Stomach (tissue), 9 donors: ENCODE data around the gene LMOD3. TPM values are rescaled to one million over a fixed set of nuclear protein-coding genes. Genes with fewer than 3 reads are reported as not detected.
A peak's percentile ranks its signal among the peaks of the same experiment; 100 is the strongest.

Experiments
- DNase-seq, 2 donors: peaks; one replicate each; pipeline versions ENCODE4 v3.0.0 to v3.0.0-alpha.2; 2013 to 2019
- H3K27ac ChIP-seq, 5 donors: fragments of 200-600 bp in 4 of 5; sonication (generic) in 4 of 5; one replicate each; pipeline ENCODE4 v1.5.1; 2013 to 2019; ENCODE audit warnings: mild to moderate bottlenecking in 1 of 5, moderate library complexity in 1 of 5
- H3K27me3 ChIP-seq, 3 donors: fragments of 200-600 bp; sonication (generic); one replicate each; pipeline ENCODE4 v1.5.1; 2017 to 2019; ENCODE audit warnings: mixed run types in 1 of 3
- H3K36me3 ChIP-seq, 4 donors: fragments of 200-600 bp; sonication (generic); 1 replicate in 3 of 4; 2 replicates in 1 of 4; pipeline ENCODE4 v1.5.1; 2016 to 2019
- H3K4me1 ChIP-seq, 4 donors: fragments of 200-600 bp; sonication (generic); one replicate each; pipeline ENCODE4 v1.5.1; 2016 to 2019
- H3K4me3 ChIP-seq, 4 donors: fragments of 200-600 bp; sonication (generic) in 3 of 4; one replicate each; pipeline ENCODE4 v1.5.1; 2016 to 2019; ENCODE audit warnings: mild to moderate bottlenecking in 1 of 4
- H3K9me3 ChIP-seq, 4 donors: fragments of 200-600 bp; sonication (generic); one replicate each; pipeline ENCODE4 v1.5.1; 2016 to 2019
- EP300 ChIP-seq: sonication (generic); formaldehyde crosslinking; IDR thresholded peaks from one replicate; pipeline ENCODE4 v1.6.1; 2017; ENCODE audit warnings: antibody characterized with exemption
- POLR2A ChIP-seq, 4 donors: fragments of 450-650 bp; IDR thresholded peaks; one replicate each; pipeline ENCODE4 v1.6.1; 2016; ENCODE audit warnings: antibody characterized with exemption in 4 of 4, control low read depth in 2 of 4, mild to moderate bottlenecking in 1 of 4, moderate library complexity in 1 of 4
- POLR2AphosphoS5 ChIP-seq, 3 donors: sonication (generic); formaldehyde crosslinking; IDR thresholded peaks; one replicate each; pipeline ENCODE4 v1.6.1; 2016; ENCODE audit warnings: antibody characterized with exemption in 3 of 3
- WGBS, 5 donors: extraction: QIAGEN DNeasy Blood & Tissue Kit in 3 of 5; methylation state at CpG; one replicate each; pipeline versions ENCODE4 v1.1.5 to v1.1.7; 2013 to 2018; 5-methylcytosine and 5-hydroxymethylcytosine counted together
- intact Hi-C: fragments of 100-400 bp; cut with DNase I; formaldehyde crosslinking; loops from one replicate; pipeline ENCODE4 v1.15.1; 2023; ENCODE audit warnings: low total_unique reads
- polyA plus RNA-seq, 3 donors: library from polyadenylated mRNA; stranded (reverse); fragments of 200-250 nt; gene quantifications; one replicate each; pipeline ENCODE4 v1.2.3, GENCODE V29; 2013
- total RNA-seq, 5 donors: library from RNA; depleted of rRNA; stranded (reverse); fragments of >200 nt; gene quantifications; one replicate each; pipeline versions ENCODE4 v1.1.0 to v1.2.3, GENCODE V29; 2014 to 2016
- TF ChIP-seq, protein P1 (sequence below), 7 experiments: fragments of 450-650 bp in 4 of 7; fragments of 200-600 bp in 3 of 7; sonication (generic) in 3 of 7; IDR thresholded peaks; one replicate each; pipeline ENCODE4 v1.5.1; 2016 to 2019; ENCODE audit warnings: antibody characterized with exemption in 7 of 7, control low read depth in 2 of 7, mild to moderate bottlenecking in 1 of 7
- donor health status: healthy with polysubstance abuse.
- donor health status: Bipolar disorder and iron deficiency.
- donor health status: healthy.

LMOD3 gene
- total and polyA plus RNA-seq, 8 donors = 0.18 to 4.9 (median 0.24) TPM; not detected in 4

DNA sequence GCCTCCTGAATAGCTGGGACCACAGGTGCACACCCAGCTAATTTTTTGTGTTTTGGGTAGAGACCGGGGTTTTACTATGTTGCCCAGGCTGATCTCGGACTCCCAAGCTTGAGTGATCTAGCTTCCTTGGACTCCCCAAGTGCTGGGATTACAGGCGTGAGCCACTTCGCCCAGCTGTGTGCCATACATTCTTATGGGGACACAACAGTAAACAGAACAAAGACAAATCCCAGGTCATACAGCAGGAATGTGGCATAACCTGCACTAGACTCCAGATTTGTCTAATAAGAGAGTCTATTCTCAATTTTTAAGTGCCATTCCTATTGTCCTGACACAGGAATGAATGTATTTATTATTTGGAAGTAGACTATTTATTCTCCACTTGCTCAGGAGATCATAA lies 20.0 kb downstream of the LMOD3 start:
- intact Hi-C loops = no loop called here
- H3K9me3 ChIP-seq = no peaks in the 10 kb centered on the region
- H3K36me3 ChIP-seq = peaks cover 15 to 65% (median 51%) of the 10 kb centered on the region in 4 donors
- H3K4me1 ChIP-seq = peaks cover 0 to 48% (median 25%) of the 10 kb centered on the region in 4 donors
- WGBS, 5 donors = 90 to 97% (median 95%) methylated on average over 4 of the region's 4 CpGs
- no peaks in the 10 kb centered on the region for H3K27me3 ChIP-seq
- DNase-seq = no peak
- H3K4me3 ChIP-seq = no peak overlapping the region
- TF ChIP-seq POLR2A (IDR thresholded peaks at IDR 0.05) (no peak), EP300 (no peak), POLR2AphosphoS5 (IDR thresholded peaks at IDR 0.05) (no peak)
- TF ChIP-seq, protein P1, sequence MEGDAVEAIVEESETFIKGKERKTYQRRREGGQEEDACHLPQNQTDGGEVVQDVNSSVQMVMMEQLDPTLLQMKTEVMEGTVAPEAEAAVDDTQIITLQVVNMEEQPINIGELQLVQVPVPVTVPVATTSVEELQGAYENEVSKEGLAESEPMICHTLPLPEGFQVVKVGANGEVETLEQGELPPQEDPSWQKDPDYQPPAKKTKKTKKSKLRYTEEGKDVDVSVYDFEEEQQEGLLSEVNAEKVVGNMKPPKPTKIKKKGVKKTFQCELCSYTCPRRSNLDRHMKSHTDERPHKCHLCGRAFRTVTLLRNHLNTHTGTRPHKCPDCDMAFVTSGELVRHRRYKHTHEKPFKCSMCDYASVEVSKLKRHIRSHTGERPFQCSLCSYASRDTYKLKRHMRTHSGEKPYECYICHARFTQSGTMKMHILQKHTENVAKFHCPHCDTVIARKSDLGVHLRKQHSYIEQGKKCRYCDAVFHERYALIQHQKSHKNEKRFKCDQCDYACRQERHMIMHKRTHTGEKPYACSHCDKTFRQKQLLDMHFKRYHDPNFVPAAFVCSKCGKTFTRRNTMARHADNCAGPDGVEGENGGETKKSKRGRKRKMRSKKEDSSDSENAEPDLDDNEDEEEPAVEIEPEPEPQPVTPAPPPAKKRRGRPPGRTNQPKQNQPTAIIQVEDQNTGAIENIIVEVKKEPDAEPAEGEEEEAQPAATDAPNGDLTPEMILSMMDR (IDR thresholded peaks at IDR 0.05) = no peak
- no peak overlapping the region for H3K27ac ChIP-seq

DNA sequence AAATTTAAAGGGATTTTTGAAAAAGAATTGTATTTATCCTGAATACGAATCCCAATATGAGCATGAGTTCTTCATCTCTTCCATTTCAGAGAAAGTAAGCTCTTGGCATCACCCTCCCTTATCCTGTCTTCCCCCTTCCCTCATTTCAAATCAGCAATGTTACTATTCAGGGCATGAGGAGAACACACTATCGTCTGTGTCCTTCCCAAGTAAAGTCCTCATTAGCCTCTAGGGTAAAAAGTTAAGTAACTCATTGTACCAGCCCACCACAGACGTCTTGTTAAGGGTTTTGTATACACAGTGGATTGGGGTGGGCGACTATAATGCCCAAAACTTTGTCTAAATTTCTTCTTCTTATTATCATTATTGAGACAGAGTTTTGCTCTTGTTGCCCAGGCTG lies 22.8 kb downstream of the LMOD3 start:
- TF ChIP-seq POLR2A (IDR thresholded peaks at IDR 0.05) (no peak), EP300 (no peak), POLR2AphosphoS5 (IDR thresholded peaks at IDR 0.05) (no peak)
- TF ChIP-seq, protein P1 (IDR thresholded peaks at IDR 0.05) = no peak
- Histone ChIP-seq H3K9me3 (no peaks in the 10 kb centered on the region), H3K27me3 (no peaks in the 10 kb centered on the region), H3K4me1 (peaks cover 16 to 65% (median 34%) of the 10 kb centered on the region in 4 donors), H3K27ac (no peak overlapping the region), H3K36me3 (peaks cover 12 to 46% (median 39%) of the 10 kb centered on the region in 4 donors), H3K4me3 (no peak overlapping the region)
- DNase-seq = no peak
- intact Hi-C loops = no loop called here
- WGBS, 5 donors = 90 to 92% (median 90%) methylated on average over 4 of the region's 4 CpGs

DNA sequence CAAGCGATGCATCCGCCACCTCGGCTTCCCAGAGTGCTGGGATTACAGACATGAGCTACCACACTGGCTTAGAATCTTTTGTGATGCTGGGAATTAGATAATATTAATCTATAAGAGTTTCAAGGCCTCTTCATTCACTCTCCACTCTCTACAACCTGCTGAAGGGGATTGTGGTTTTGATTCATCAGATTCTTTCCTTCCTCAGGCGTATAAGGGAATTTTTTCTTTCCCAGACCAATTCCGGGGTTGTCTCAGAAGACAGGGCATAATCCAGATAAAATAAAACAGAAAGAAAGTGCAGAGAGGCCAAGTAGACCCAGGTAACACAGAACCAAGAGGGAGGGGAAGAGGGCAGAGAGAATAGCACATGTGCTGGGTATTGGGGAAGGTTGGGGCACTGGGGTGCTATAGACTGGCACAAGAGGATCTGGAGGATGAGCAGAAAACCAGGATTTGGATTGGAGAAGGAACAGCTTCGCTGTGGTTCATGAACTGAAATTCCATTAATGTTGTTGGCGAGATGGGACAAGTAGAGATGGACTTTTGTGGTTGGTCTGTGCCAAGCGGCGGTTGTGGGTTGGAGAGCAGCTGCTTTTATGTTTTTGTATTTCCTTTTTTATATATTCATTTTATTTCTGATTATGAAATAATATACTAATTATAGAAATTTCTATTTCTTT lies 24.8 kb downstream of the LMOD3 start:
- 90 to 95% (median 93%) methylated on average over 9 of the region's 9 CpGs for WGBS, 5 donors
- TF ChIP-seq POLR2AphosphoS5 (IDR thresholded peaks at IDR 0.05) (no peak), EP300 (no peak), POLR2A (IDR thresholded peaks at IDR 0.05) (no peak)
- TF ChIP-seq, protein P1 (IDR thresholded peaks at IDR 0.05) = no peak
- H3K4me1 ChIP-seq = peaks cover 33 to 85% (median 50%) of the 10 kb centered on the region in 4 donors
- H3K9me3 ChIP-seq = no peaks in the 10 kb centered on the region
- no peak for DNase-seq
- intact Hi-C loops = no loop called here
- no peak overlapping the region for H3K4me3 ChIP-seq
- peak overlapping the region in 2 of 5 donors; percentile 4 to 75 for H3K27ac ChIP-seq
- H3K36me3 ChIP-seq = peaks cover 3 to 26% (median 19%) of the 10 kb centered on the region in 4 donors
- no peaks in the 10 kb centered on the region for H3K27me3 ChIP-seq

- Histone ChIP-seq H3K4me3 (no peak overlapping the region), H3K27ac (peak overlapping the region in 3 of 5 donors; percentile 75 to 97 (median 96)), H3K36me3 (peaks cover 0 to 15% (median 7%) of the 10 kb centered on the region in 4 donors), H3K9me3 (no peaks in the 10 kb centered on the region), H3K27me3 (no peaks in the 10 kb centered on the region), H3K4me1 (peaks cover 46 to 85% (median 63%) of the 10 kb centered on the region in 4 donors)
- no peak for DNase-seq
- no peak for TF ChIP-seq POLR2A (IDR thresholded peaks at IDR 0.05)
- TF ChIP-seq POLR2AphosphoS5 (IDR thresholded peaks at IDR 0.05) = no peak
- TF ChIP-seq EP300 = no peak
- TF ChIP-seq, protein P1 (IDR thresholded peaks at IDR 0.05) = no peak
- intact Hi-C loops = no loop called here
- 91 to 100% (median 93%) methylated on average over 2 to 5 of the region's 5 CpGs for WGBS, 5 donors
These were observed 26.1 kb downstream of the LMOD3 start for GRCh38 chr3:69096299-69096698.
